PC-3 (cell line): Measurements from ENCODE around the gene FCN2.

Source experiments
- EZH2 ChIP-seq: fragments of 300-600 bp; sonication (generic); IDR thresholded peaks from one replicate; pipeline ENCODE4 v1.6.1; 2017; ENCODE audit warnings: antibody characterized with exemption, mild to moderate bottlenecking, low read length; ENCODE audit not compliant: unreplicated experiment
- EZH2phosphoT487 ChIP-seq: fragments of 300-600 bp; sonication (generic); IDR thresholded peaks from 2 replicates; pipeline ENCODE4 v1.6.1; 2018; ENCODE audit warnings: mild to moderate bottlenecking, antibody characterized with exemption, low read length, borderline replicate concordance
- TF ChIP-seq, protein P1 (sequence below): fragments of 300-600 bp; sonication (generic); conservative IDR thresholded peaks from 2 replicates; pipeline ENCODE4 v1.5.1; 2017; ENCODE audit warnings: antibody characterized with exemption, low read depth, mild to moderate bottlenecking, low read length

DNA sequence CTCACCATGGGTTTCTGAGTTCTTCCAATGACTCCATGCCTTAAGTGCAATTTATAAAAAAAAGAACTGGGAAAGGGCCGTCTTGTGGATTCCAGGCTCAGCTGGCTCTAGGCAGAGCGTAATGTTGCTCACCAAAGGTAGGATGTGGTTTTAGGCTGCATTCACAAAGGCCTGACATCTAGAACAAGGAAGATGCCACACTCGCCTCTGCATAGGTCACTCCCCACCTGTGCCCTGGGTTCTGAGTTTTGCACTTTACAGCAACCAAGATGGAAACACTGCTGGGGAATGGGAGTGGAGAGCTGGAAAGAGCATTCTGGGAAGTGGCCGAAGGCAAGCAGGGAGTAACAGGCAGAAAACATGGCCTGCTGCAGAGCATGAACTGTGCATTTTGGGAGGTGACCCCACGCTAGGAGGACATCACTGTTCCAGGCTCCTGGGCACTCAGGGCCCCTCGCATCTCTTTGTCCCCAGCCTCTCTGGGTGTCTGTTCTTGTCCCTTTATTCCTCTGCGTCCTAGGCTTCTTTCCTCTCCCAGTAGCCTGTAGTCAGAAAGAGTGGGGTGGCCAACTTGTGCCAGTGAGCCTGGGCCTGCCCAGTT is 12.3 kb downstream of the FCN2 start:
- TF ChIP-seq, protein P1, sequence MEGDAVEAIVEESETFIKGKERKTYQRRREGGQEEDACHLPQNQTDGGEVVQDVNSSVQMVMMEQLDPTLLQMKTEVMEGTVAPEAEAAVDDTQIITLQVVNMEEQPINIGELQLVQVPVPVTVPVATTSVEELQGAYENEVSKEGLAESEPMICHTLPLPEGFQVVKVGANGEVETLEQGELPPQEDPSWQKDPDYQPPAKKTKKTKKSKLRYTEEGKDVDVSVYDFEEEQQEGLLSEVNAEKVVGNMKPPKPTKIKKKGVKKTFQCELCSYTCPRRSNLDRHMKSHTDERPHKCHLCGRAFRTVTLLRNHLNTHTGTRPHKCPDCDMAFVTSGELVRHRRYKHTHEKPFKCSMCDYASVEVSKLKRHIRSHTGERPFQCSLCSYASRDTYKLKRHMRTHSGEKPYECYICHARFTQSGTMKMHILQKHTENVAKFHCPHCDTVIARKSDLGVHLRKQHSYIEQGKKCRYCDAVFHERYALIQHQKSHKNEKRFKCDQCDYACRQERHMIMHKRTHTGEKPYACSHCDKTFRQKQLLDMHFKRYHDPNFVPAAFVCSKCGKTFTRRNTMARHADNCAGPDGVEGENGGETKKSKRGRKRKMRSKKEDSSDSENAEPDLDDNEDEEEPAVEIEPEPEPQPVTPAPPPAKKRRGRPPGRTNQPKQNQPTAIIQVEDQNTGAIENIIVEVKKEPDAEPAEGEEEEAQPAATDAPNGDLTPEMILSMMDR: no peak
- TF ChIP-seq EZH2 (no peak), EZH2phosphoT487 (no peak)
